ENCODE results near the gene RIPOR2.

RIPOR2 gene

GRCh38 chr6:24876499-24877465 is 59.0 kb downstream of the RIPOR2 start:
- DNase-seq (ENCODE audit: low spot score), result no peak

DNA sequence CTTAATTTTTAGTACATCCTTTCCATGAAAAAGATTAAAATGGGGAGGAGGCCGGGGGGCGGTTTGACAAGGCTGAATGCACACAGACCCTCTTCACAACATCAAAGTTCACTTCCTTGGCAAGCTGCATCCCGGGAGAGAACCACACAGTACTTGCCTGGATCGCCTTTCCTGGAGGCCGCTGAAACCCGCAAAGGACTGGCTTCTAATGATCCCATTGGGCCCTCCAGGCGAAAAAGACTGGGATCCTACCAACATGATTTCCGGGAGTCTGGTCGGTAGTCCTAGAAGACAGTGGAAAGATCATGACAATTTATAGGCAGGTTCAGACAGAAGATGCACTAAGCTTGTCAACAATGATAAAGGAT is 60.2 kb downstream of the RIPOR2 start:
- no peak for DNase-seq (ENCODE audit: low spot score)

DNA sequence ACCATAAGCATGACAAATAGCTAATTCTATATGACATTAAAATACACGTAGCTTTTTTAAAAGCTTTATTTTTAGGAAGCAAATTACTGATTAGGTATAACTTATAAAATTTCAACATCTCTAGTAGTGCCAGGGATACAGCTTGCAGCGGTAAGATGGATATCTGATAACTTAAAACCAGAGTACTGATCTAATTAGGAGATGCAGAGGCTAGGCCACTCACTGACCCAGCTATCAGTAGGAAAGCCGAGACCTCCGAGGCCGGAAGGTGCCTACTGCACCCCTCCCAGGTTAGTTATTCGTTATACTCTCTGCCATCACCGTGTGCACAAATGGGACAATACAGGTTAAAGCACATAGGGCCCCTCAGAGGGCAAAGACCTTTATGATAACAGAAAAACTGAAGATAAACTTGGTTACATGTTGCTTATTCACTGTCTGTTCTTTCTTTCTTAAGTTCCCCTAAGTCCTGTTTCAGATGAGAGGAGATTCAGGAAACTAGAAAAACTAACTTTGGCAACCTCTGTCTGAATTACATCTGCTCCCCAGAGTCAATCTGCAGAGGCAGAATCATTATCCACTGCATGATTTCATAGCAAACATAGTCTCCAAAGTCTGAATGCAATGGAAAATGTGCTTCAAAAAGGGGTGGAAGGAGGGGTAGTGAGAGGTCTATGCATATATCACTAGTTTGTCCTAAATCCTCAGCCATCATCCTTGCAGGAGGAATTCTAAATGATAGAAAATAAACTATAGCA is 60.8 kb downstream of the RIPOR2 start:
- DNase-seq (ENCODE audit: low spot score), result no peak

GRCh38 chr6:24874128-24874527 is 61.6 kb downstream of the RIPOR2 start:
- no peak for DNase-seq (ENCODE audit: low spot score)

DNA sequence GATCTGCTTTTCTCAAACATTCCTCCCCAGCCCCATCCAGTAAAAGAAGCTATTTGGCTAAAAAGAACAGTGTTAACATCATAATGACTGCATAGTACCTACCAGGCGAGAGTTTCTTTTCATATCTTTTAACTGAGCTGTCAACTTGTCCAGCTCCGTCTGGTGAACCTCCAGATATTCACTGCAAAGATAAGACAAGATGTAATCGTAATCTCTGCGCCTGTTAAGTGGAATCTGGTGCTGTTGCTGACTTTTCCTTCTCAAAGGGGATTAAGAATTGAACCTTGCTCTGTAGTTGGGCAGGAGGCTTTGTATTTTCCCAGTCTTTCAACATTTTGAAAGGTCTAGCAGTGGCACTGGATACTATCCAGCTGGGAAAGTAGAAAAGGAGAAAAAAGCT is 63.0 kb downstream of the RIPOR2 start:
- no peak for DNase-seq (ENCODE audit: low spot score)

DNA sequence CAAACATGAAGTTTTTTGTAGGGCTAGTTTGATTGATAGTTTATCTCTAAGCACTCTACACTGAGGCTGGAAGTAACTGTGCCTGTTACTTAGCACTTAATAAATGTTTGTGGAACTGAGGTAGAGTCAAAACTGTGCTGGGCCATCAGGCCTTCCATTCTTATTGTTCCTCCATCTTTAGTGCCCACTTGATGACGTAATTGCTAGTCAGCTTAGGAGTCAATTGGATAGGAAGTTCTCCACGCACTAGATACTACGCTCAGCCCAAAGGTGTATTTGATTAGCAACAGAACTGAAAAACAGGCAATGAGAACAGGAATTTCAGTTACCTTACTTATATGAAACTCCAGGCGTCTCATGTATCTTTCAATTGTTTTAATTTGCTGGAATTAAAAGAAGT is 67.0 kb downstream of the RIPOR2 start:
- no peak for DNase-seq (ENCODE audit: low spot score)

DNA sequence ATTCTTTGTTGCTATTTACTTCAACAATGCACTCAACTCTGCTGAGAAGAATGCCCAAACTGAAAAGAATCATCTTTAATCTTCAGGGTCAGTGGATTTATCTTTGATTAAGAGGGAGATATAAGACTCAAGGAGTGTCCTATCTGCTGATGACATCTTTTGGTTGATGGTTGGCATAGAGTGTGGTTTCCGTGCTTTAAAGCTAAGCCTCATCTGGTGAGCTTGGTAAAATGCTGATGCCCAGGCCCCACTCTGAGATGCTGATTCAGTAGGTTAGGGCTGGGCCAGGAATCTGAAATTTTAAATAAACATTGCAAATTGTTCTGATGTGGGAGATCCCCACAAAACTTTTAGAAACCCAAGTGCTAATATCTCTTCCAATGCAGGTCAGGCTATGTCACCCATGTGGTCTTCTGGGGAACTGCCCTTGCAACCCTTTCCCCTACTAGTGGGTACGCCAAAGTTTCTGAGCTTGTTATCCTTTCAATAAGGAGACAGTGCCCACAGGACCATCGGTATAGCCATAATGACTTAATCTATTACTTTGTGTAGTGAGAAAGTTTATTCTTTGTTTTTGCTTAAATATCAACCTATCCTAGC is 68.6 kb downstream of the RIPOR2 start:
- no peak for DNase-seq (ENCODE audit: low spot score)

DNA sequence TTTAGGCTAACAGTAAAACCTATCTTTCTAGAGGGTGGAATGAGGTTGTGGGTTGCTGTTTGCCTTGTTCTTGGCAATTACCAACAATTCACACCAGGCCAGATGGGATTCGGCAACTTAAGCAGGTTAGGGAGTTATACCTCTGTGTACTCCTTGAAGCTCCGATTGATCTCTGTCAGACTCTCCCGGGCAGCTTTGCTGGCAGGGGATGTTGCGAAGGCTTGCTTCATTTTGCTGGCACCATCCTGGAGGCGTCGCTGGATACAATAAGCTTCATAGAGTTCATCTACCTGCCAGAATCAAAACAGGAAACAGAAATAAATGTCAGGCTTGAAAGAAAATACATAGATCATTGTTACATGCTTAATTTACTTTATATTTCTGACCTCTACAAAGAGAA is 70.6 kb downstream of the RIPOR2 start:
- no peak for DNase-seq (ENCODE audit: low spot score)

- no peak for DNase-seq (ENCODE audit: low spot score)
Measured at GRCh38 chr6:24864343-24864742, 71.4 kb downstream of the RIPOR2 start.

GRCh38 chr6:24861934-24862333 is 73.8 kb downstream of the RIPOR2 start:
- DNase-seq (ENCODE audit: low spot score), result no peak

GRCh38 chr6:24859608-24860200 is 76.1 kb downstream of the RIPOR2 start:
- no peak for DNase-seq (ENCODE audit: low spot score)

DNA sequence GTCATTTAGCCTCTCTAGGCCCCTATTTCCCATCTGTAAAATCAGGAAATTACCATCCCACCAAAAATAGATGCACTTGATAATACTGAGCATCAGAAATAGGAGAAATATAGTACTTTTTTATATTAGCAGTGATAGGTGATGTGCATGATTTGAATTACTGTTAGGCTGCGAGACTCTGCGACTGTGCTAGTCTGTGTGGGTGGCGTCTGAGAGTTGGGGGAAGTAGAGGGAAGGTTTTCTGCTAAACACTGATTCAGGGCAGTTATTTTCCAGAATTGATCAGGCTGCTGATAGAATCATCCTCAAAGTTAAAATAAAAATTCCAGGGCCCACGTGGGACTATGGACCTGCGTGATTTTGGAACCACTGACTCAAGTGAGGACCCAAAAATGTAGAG is 76.6 kb downstream of the RIPOR2 start:
- no peak for DNase-seq (ENCODE audit: low spot score)

DNA sequence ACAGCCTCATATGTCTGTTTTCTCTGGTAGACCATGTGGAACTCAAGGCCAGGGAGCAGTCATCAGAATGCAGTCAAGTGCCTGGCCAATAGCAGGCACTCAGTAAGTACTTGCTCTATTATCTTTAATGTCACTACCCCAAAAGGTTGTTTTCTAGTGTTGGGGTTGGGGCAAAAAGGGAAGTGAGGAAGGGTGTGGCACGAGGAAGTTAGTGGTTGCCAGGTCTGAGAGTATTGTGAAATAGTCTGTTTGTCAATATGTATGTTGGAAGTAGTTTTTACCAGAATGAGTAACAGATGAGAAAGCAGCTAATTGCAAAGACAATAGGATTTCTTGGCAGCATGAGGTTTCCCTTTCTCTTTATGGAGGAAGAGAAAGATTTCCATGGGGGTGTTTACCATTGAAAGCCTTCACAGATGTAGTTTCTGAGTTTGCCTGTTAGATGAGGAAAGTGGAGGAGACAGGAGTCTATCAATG is 77.5 kb downstream of the RIPOR2 start:
- DNase-seq (ENCODE audit: low spot score), result peak; percentile 68

- DNase-seq (ENCODE audit: low spot score), result no peak
Measured at GRCh38 chr6:24856901-24857670, 78.7 kb downstream of the RIPOR2 start.

DNA sequence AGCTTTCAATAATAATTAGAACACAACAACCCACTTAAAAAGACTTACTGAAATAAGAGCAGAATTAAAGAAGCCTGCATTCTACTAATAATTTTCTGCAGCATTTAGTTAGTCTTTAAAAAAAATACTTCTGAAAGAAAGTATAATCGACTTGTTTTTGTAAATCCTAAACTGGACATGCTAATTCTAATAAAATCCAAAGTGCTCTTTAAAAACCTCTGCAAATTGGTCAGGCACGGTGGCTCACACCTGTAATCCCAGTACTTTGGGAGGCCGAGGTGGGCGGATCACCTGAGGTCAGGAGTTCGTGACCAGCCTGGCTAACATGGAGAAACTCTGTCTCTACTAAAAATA is 79.5 kb downstream of the RIPOR2 start:
- DNase-seq (ENCODE audit: low spot score), result no peak

DNA sequence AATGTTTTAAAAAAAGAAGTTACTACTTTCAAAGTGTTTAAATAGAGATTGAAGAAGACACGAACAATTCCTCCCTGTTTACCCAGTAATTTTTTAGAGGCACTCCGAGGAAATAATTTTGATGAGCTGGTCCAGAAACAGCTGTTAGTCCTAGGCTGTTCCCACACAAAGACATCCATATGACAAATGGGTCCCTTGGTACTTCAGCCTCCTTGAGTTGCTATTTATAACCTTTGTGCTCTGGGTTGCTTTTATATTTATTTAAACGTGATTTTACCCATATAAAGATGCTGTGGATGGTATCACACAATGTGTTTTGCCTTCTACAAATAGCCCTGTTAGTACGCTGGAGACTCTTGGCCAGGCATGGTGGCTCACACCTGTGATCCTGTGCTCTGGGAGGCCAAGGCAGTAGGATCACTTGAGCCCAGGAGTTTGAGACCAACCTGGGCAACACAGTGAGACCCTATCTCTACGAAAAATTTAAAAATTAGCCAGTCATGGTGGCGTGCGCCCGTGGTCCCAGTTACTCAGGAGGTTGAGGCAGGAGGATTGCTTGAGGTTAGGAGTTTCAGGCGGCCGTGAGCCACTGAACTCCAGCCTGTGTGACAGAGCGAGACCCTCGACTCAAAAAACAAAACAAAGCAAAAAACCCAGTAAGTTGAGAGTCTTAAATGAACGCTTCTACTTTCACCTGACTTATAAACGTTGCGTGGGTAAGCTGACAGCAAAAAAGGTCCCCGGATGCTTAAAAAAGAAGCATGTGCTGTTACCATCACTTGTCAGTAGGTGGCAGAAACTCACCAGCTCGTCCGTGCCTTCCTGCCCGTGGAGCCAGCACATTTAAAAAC is 80.1 kb downstream of the RIPOR2 start:
- peak; percentile 79 for DNase-seq (ENCODE audit: low spot score)

DNA sequence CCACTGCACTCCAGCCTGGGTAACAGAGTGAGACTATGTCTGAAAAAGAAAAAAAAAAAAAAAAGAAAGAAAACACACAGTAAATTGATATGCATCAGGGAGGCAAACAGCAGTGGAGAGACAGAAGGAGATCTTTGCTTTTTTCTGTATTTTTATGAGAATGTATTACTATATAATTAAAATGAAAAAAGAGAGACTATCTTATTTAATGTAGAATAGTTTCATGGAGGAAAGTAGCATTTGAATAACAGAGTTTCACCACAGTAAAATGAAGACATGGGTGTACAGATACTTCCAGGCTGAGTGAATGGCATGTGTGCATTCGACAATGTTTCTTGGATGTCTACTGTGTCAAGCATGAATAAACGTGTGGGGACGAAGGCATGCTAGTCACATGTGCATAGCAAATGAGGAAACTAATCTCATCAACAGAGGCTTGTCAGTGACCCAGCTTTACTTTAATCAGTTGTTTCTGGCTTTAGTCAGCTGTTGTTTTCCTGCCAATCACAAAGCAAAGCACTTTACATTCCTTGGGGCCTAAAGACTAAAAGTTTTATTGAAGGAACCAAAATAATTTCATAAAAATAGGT is 81.6 kb downstream of the RIPOR2 start:
- DNase-seq (ENCODE audit: low spot score), result no peak

GRCh38 chr6:24851086-24851485 is 84.7 kb downstream of the RIPOR2 start:
- DNase-seq (ENCODE audit: low spot score), result no peak

GRCh38 chr6:24849713-24850112 is 86.0 kb downstream of the RIPOR2 start:
- no peak for DNase-seq (ENCODE audit: low spot score)

GRCh38 chr6:24848461-24848860 is 87.3 kb downstream of the RIPOR2 start:
- DNase-seq (ENCODE audit: low spot score), result no peak

Data from CD4-positive, alpha-beta T cell treated with Interleukin-6 at 100 ng/mL for 8 hours (primary cell).